K562 (cell line): ENCODE data around the gene MIER2. TPM values are rescaled to one million over a fixed set of nuclear protein-coding genes. Genes with fewer than 3 reads are reported as not detected.

Experiments
- DLX4 ChIP-seq: fragments of 250-450 bp; sonication (Bioruptor Pico); IDR thresholded peaks from 2 replicates; pipeline ENCODE4 v1.6.1; 2021; ENCODE audit warnings: mild to moderate bottlenecking
- E2F8 ChIP-seq: fragments of 450-650 bp; IDR thresholded peaks from 2 replicates; pipeline ENCODE4 v1.7.1; 2018; ENCODE audit warnings: mild to moderate bottlenecking, low read depth; ENCODE audit not compliant: partially characterized antibody
- FOXK2 ChIP-seq, 2 experiments: fragments of 450-650 bp; IDR thresholded peaks in 1 of 2; conservative IDR thresholded peaks in 1 of 2; 2 replicates each; pipeline ENCODE4 v1.6.1; 2016; ENCODE audit warnings: low read depth in 2 of 2, mild to moderate bottlenecking in 1 of 2
- GTF3C2 ChIP-seq: IDR thresholded peaks from 3 replicates; pipeline ENCODE4 v1.6.1; 2011; ENCODE audit warnings: borderline replicate concordance, mild to moderate bottlenecking, moderate library complexity; ENCODE audit not compliant: insufficient read length; ENCODE audit errors: extremely low read depth
- IRF1 ChIP-seq: sonication (generic); formaldehyde crosslinking; IDR thresholded peaks from 2 replicates; pipeline ENCODE4 v1.8.0; 2022; ENCODE audit warnings: missing genetic modification reagents, mild to moderate bottlenecking, borderline replicate concordance
- MCM2 ChIP-seq: fragments of 450-650 bp; IDR thresholded peaks from 2 replicates; pipeline ENCODE4 v1.6.1; 2017; ENCODE audit warnings: low read depth, mild to moderate bottlenecking
- NFE2L1 ChIP-seq: fragments of 450-650 bp; IDR thresholded peaks from 2 replicates; pipeline ENCODE4 v1.6.1; 2016; ENCODE audit warnings: missing genetic modification characterization, low read depth, mild to moderate bottlenecking, missing compliant biosample characterization, moderate library complexity, borderline replicate concordance
- SMAD4 ChIP-seq: fragments of 250-450 bp; sonication (Bioruptor Pico); conservative IDR thresholded peaks from 2 replicates; pipeline ENCODE4 v1.8.0; 2021; ENCODE audit warnings: inconsistent platforms, mild to moderate bottlenecking, moderate library complexity
- ZNF239 ChIP-seq: fragments of 250-450 bp; sonication (Bioruptor Pico); IDR thresholded peaks from 2 replicates; pipeline ENCODE4 v1.4.0; 2020; ENCODE audit warnings: mild to moderate bottlenecking
- ZNF696 ChIP-seq: fragments of 250-450 bp; sonication (Bioruptor Pico); conservative IDR thresholded peaks from 2 replicates; pipeline ENCODE4 v1.4.0; 2020; ENCODE audit warnings: mild to moderate bottlenecking, moderate library complexity
- polyA plus RNA-seq, 8 experiments: library from polyadenylated mRNA; depleted of rRNA in 4 of 8; stranded (reverse) in 5 of 8; unstranded in 3 of 8; fragments of >200 nt; fragmentation: Nextera tagmentation in 2 of 8; fragmentation: Illumina TruSeq in 1 of 8; extraction: Ambion mirVana in 2 of 8; extraction: Trizol in 1 of 8; gene quantifications; 2 replicates each; pipeline versions ENCODE4 v1.2.1 to v1.2.3, GENCODE V29; 2011 to 2014; ENCODE audit warnings: inconsistent platforms in 1 of 8, missing spikeins in 1 of 8
- total RNA-seq, 7 experiments: library from RNA; depleted of rRNA in 6 of 7; stranded (reverse); fragments of >200 nt in 6 of 7; fragmentation: Illumina TruSeq in 2 of 7; extraction: Trizol in 2 of 7; gene quantifications; 2 replicates each; pipeline versions ENCODE4 v1.2.1 to v1.2.3, GENCODE V29; 2011 to 2021; ENCODE audit warnings: low replicate concordance in 1 of 7

The MIER2 gene
- total and polyA plus RNA-seq, 9 of the 15 experiments (the other 6 are each of a cell fraction or from before 2014, with no cell fraction given): 0.46 to 34.7 (median 15.6) TPM

GRCh38 chr19:364496-365287, 20.1 kb upstream of the MIER2 start (continued):
- TF ChIP-seq NFE2L1 (tag): no peak
- no peak for TF ChIP-seq GTF3C2
- TF ChIP-seq ZNF696: no peak
- no peak for TF ChIP-seq E2F8
- no peak for TF ChIP-seq DLX4 (CRISPR knock-in tag)
- no peak for TF ChIP-seq IRF1 (CRISPR knock-in tag)
- no peak for TF ChIP-seq MCM2
- TF ChIP-seq ZNF239 (CRISPR knock-in tag): no peak
- no peak for TF ChIP-seq FOXK2 (conservative IDR thresholded peaks at IDR 0.05 in 1 of 2, IDR thresholded peaks at IDR 0.05 in 1 of 2; ENCODE audit: low read depth in 2 of 2)
- no peak for TF ChIP-seq SMAD4 (CRISPR knock-in tag)
- TF ChIP-seq, all 486 proteins: peak for 0
